ENCODE data around the gene GZMM.
A peak's percentile ranks its signal among the peaks of the same experiment; 100 is the strongest.

Gene GZMM

GRCh38 chr19:511101-511851 is 32.6 kb upstream of the GZMM start:
- DNase-seq (ENCODE audit: low spot score) = no peak
- no peak for FAIRE-seq

- FAIRE-seq (no peak), DNase-seq (ENCODE audit: low spot score) (no peak)
Observed at GRCh38 chr19:512547-513365, 31.1 kb upstream of the GZMM start.

GRCh38 chr19:513368-514165 is 30.3 kb upstream of the GZMM start:
- no peak for DNase-seq (ENCODE audit: low spot score)
- no peak for FAIRE-seq

GRCh38 chr19:514166-514663 is 29.6 kb upstream of the GZMM start:
- no peak for FAIRE-seq
- no peak for DNase-seq (ENCODE audit: low spot score)

- peak; percentile 29 for DNase-seq (ENCODE audit: low spot score)
- no peak for FAIRE-seq
Observed at GRCh38 chr19:517721-518597, 25.9 kb upstream of the GZMM start.

- DNase-seq (ENCODE audit: low spot score) = no peak
- FAIRE-seq = no peak
Observed at GRCh38 chr19:518598-519231, 25.1 kb upstream of the GZMM start.

- FAIRE-seq = no peak
- no peak for DNase-seq (ENCODE audit: low spot score)
Observed at GRCh38 chr19:519449-519865, 24.4 kb upstream of the GZMM start.

GRCh38 chr19:522726-523125 is 21.1 kb upstream of the GZMM start:
- no peak for FAIRE-seq
- no peak for DNase-seq (ENCODE audit: low spot score)

- FAIRE-seq (no peak), DNase-seq (ENCODE audit: low spot score) (peak; percentile 17)
Observed at GRCh38 chr19:524062-524674, 19.7 kb upstream of the GZMM start.

- FAIRE-seq = no peak
- no peak for DNase-seq (ENCODE audit: low spot score)
Observed at GRCh38 chr19:525029-525428, 18.8 kb upstream of the GZMM start.

GRCh38 chr19:525857-526419 is 17.9 kb upstream of the GZMM start:
- FAIRE-seq (no peak), DNase-seq (ENCODE audit: low spot score) (no peak)

GRCh38 chr19:530134-531008 is 13.5 kb upstream of the GZMM start:
- DNase-seq (ENCODE audit: low spot score) = no peak
- FAIRE-seq = no peak

GRCh38 chr19:531009-531752 is 12.7 kb upstream of the GZMM start:
- DNase-seq (ENCODE audit: low spot score) (peak; percentile 93), FAIRE-seq (no peak)

GRCh38 chr19:531753-532560 is 11.9 kb upstream of the GZMM start, which contains the start of gene CDC34:
TSS of gene CDC34 (plus strand) at chr19:531760. CDS start at chr19:531932, 172 bp downstream.
- no peak for FAIRE-seq
- DNase-seq (ENCODE audit: low spot score) = no peak

GRCh38 chr19:532561-533363 is 11.1 kb upstream of the GZMM start:
- peak; percentile 32 for DNase-seq (ENCODE audit: low spot score)

More at GRCh38 chr19:532561-533363, 11.1 kb upstream of the GZMM start:
- FAIRE-seq = no peak
